HPDE6-E6E7 (cell line): Measurements from ENCODE around the gene DDB1.
A peak's percentile ranks its signal among the peaks of the same experiment; 100 is the strongest.

ENCODE experiments used
- DNase-seq: peaks from one replicate; pipeline ENCODE4 v3.0.0; 2011; ENCODE audit warnings: missing footprints; ENCODE audit errors: extremely low spot score

Gene DDB1

GRCh38 chr11:61332797-61333549 is at the start of gene DDB1, which contains the start of gene TKFC:
DDB1 (minus strand) TSS chr11:61333105; CDS start chr11:61332968, 137 bp downstream.
TKFC (plus strand) TSS chr11:61333228; CDS start chr11:61334729, 1,501 bp downstream.
- DNase-seq = peak; percentile 93

GRCh38 chr11:61380884-61381283 is 48.0 kb upstream of the DDB1 start:
- no peak for DNase-seq

DNA sequence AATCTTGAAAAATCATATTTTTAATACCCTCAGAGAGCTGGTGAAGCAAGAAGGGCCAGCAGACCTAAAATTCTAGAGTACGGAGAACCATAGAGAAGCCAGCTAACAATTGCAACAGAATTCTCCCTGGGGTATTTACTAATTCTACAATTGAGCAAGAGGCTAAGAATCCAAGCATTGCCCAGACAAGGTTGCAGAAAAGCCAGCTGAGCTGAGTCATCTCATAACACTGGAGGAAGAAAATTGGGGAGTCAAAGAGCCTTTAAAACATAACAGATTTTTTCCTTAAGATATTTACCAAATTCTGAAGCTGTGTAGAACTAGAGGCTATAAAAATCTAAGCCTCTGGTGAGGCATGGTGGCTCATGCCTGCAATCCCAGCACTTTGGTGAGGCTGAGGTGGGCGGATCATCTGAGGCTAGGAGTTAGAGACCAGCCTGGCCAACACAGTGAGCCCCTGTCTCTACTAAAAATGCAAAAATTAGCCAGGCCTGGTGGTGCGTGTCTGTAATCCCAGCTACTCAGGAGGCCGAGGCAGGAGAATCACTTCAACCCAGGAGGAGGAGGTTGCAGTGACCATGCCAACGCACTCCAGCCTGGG is 45.9 kb upstream of the DDB1 start:
- peak; percentile 93 for DNase-seq

- DNase-seq = no peak
Observed at GRCh38 chr11:61377461-61378160, 44.7 kb upstream of the DDB1 start.

DNA sequence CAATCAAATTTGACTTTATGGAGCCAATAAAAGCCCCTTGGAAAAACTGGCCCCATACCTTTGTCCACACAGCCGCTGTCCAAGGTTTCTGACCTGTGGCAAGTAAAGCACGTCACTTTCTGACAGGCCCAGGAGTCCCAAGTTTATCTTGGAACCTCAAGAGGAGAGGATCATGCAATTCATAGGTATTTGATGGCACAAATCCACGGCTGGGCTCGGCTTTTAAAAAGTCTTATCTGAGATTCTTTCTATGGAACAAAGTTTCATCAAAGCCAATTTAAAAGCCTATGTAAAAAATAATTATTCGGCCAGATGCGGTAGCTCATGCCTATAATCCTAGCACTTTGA is 42.8 kb upstream of the DDB1 start:
- DNase-seq = no peak

DNA sequence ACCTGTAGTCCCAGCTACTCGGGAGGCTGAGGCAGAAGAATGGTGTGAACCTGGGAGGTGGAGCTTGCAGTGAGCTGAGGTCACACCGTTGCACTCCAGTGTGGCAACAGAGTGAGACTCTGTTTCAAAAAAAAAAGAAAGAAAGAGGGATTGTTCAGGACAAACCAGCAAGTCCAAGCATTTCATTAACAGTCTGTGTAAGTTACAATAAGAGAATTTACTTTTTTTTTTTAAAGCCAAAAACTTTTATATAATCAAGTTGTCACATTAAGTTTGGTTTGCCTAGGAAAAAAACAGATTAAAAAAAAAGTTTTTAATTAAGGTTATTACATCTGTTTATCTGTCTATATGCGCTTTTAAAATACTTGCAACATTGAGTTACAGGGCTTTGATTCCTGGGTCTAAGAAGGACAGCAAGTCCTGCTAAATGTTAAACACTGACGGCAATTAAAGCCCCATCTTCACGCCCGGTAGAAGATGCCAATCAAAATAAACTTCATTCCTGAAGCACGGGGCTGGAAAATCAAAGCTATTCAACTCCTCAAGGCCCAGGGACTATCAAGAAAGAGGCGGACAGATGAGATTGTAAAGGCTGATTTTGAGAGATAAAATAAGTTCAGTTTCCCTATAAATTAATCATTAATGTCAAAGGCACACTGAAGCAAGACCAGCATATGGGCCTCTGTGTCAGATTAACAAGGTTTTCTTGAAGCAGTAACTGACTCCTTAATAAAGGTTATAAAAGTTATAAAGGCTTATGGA is 39.9 kb upstream of the DDB1 start:
- DNase-seq = no peak

DNA sequence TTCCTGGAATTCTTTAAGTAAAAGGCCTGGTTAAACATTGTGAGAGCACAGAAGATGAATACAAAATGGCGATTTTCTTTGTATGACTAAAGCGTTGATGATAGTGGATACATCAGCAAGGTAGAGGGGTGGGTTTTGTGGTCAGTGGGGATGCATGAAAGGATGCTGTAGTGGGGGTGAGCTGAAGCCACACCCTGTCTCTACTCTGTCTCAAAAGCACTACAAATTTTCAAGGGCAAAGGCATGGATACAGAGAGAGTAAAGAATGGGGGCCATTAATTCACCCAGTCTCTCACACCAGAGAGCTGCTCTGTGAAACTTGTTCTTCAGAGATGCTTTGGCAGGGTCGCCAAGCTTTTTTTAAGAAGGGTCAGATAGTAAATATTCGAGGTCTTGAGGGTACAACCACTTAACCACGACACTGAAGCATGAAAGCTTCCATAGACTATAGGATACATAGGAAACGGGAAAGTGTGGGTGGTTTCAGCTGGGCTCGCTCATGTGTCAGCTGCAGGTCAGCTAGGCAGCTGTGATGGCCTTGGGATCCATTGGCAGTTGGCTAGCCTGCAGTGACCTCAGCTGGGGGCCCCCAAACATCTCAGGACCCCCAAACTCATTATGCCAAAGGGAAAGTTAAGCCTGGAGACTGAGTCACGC is 37.6 kb upstream of the DDB1 start:
- DNase-seq = no peak

- DNase-seq = peak; percentile 92
Observed at GRCh38 chr11:61369372-61370348, 36.8 kb upstream of the DDB1 start.

GRCh38 chr11:61368646-61369045 is 35.7 kb upstream of the DDB1 start:
- no peak for DNase-seq

GRCh38 chr11:61367406-61367805 is 34.5 kb upstream of the DDB1 start:
- DNase-seq = no peak

- no peak for DNase-seq
Observed at GRCh38 chr11:61364012-61364675, 31.2 kb upstream of the DDB1 start.

GRCh38 chr11:61362542-61362875 is 29.6 kb upstream of the DDB1 start:
- DNase-seq = peak; percentile 22

GRCh38 chr11:61361741-61362541 is 29.0 kb upstream of the DDB1 start, which contains the start of the genes CYB561A3 and TMEM138:
CYB561A3 (minus strand) TSS chr11:61361882; CDS start chr11:61356713, 5,169 bp downstream.
TMEM138 (plus strand) TSS chr11:61362374; CDS start chr11:61364391, 2,017 bp downstream.
- DNase-seq = peak; percentile 97

- no peak for DNase-seq
Observed at GRCh38 chr11:61361237-61361740, 28.4 kb upstream of the DDB1 start.

DNA sequence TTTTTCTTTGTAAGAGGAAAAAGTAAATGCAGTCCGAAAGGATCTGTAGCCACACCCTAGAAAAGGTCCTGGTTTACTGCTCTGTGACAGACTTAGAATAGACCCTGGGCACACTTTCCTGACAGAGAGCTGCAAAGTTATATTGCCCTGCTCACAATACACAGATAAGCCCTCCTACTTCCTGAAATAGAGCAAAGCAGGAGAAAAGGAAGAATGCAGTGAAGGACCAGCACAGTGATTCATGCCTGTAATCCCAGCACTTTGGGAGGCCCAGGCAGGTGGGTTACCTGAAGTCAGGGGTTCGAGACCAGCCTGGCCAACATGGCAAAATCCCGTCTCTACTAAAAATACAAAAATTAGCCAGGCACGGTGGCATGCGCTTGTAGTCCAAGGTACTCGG is 26.6 kb upstream of the DDB1 start:
- DNase-seq = no peak

DNA sequence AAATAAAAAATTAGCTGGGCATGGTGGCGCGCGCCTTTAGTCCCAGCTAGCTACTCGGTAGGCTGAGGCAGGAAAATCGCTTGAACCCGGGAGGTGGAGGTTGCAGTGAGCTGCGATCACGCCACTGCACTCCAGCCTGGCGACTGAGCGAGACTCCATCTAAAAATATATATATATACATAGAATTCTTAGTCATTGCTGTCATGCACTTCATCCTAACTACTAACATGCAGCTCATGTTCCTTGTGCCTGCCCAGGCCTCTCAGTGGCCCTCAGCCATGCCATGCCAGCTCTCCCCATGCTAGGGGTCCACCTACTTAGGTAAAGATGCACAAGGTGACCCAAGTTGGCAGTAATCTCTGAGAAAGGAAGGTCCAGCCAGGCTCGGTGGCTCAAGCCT is 25.7 kb upstream of the DDB1 start:
- no peak for DNase-seq

DNA sequence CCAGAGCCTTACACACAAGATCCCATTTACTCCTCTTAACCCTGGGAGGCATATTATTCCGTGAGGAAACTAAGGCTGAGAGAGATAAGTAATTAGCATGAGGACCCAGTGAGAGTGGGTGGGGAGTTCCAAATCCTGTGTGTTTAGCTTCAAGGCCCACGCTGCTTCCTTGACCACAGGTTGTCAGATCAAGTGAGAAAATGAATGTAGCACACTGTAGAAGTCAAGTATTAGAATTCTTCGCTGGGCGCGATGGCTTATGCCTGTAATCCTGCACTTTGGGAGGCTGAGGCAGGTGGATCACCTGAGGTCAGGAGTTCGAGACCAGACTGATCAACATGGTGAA is 25.0 kb upstream of the DDB1 start:
- no peak for DNase-seq

- DNase-seq = no peak
Observed at GRCh38 chr11:61357233-61357893, 24.5 kb upstream of the DDB1 start.
